Measurements from ENCODE around the gene DNAJC8.

- no peak for TF ChIP-seq POLR2A (IDR thresholded peaks at IDR 0.05; ENCODE audit: low read depth, low read length)
- no peak for TF ChIP-seq TAF1 (IDR thresholded peaks at IDR 0.05; ENCODE audit: borderline replicate concordance, low read depth, low read length)
These were observed 8.9 kb upstream of the DNAJC8 start for GRCh38 chr1:28241638-28242241.

All from GM12892 (cell line).